ENCODE data around the gene CROT. TPM values are rescaled to one million over a fixed set of nuclear protein-coding genes. Genes with fewer than 3 reads are reported as not detected.

The CROT gene
- total and polyA plus RNA-seq, 8 donors: 13.0 to 29.7 (median 27.7) TPM

DNA sequence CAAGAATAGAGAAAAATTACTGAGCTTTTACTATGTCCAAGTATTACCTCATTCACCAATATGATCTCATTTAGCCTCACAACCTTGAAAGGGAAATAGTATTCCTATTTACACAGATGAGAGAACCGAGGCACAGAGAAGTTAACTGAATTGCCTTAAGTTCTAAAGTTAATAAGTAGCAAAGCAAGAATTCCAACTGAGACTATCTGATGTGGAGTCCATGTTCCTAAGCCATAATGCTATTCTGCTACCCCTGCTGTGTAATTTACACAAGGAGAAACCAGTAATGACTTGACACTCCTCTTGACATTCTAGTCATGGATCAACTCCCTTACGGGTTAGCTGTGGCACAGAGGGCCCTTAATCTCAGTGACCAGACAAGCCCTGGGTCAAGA is 69.3 kb downstream of the CROT start:
- Histone ChIP-seq H3K36me3 (no peaks in the 10 kb centered on the region), H3K4me1 (no peaks in the 10 kb centered on the region), H3K27me3 (no peaks in the 10 kb centered on the region), H3K27ac (no peak overlapping the region), H3K4me3 (no peak overlapping the region), H3K9me3 (no peaks in the 10 kb centered on the region)
- no peak for DNase-seq
- TF ChIP-seq, protein P1, sequence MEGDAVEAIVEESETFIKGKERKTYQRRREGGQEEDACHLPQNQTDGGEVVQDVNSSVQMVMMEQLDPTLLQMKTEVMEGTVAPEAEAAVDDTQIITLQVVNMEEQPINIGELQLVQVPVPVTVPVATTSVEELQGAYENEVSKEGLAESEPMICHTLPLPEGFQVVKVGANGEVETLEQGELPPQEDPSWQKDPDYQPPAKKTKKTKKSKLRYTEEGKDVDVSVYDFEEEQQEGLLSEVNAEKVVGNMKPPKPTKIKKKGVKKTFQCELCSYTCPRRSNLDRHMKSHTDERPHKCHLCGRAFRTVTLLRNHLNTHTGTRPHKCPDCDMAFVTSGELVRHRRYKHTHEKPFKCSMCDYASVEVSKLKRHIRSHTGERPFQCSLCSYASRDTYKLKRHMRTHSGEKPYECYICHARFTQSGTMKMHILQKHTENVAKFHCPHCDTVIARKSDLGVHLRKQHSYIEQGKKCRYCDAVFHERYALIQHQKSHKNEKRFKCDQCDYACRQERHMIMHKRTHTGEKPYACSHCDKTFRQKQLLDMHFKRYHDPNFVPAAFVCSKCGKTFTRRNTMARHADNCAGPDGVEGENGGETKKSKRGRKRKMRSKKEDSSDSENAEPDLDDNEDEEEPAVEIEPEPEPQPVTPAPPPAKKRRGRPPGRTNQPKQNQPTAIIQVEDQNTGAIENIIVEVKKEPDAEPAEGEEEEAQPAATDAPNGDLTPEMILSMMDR (IDR thresholded peaks at IDR 0.05): no peak
- intact Hi-C loops (cut with DNase I): loop anchor here (2.0 to 10.0 kb wide), 2 partner anchors 100 to 102 kb away; no protein-coding TSS in a partner anchor
- no peak for ATAC-seq

GRCh38 chr7:87416682-87417587 is 71.5 kb downstream of the CROT start:
- peak in 2 of 4 donors; percentile 62 to 73 for DNase-seq
- no peaks in the 10 kb centered on the region for H3K4me1 ChIP-seq
- no peaks in the 10 kb centered on the region for H3K9me3 ChIP-seq
- intact Hi-C loops (cut with DNase I): loop anchor here in 1 of 2 donors (10.0 kb wide), 1 partner anchor 102 kb away; no protein-coding TSS in a partner anchor
- H3K36me3 ChIP-seq: no peaks in the 10 kb centered on the region
- H3K27ac ChIP-seq: no peak overlapping the region
- H3K27me3 ChIP-seq: no peaks in the 10 kb centered on the region
- TF ChIP-seq, protein P1 (IDR thresholded peaks at IDR 0.05): peak; percentile 35 to 56
- peak; percentile 83 for ATAC-seq
- H3K4me3 ChIP-seq: no peak overlapping the region

- intact Hi-C loops (cut with DNase I): no loop called here
- H3K36me3 ChIP-seq: no peaks in the 10 kb centered on the region
- no peak overlapping the region for H3K4me3 ChIP-seq
- ATAC-seq (no peak), DNase-seq (no peak)
- no peak overlapping the region for H3K27ac ChIP-seq
- no peaks in the 10 kb centered on the region for H3K27me3 ChIP-seq
- TF ChIP-seq, protein P1 (IDR thresholded peaks at IDR 0.05): no peak
- H3K4me1 ChIP-seq: no peaks in the 10 kb centered on the region
- H3K9me3 ChIP-seq: no peaks in the 10 kb centered on the region
These were observed 74.7 kb downstream of the CROT start for GRCh38 chr7:87420173-87420572.

DNA sequence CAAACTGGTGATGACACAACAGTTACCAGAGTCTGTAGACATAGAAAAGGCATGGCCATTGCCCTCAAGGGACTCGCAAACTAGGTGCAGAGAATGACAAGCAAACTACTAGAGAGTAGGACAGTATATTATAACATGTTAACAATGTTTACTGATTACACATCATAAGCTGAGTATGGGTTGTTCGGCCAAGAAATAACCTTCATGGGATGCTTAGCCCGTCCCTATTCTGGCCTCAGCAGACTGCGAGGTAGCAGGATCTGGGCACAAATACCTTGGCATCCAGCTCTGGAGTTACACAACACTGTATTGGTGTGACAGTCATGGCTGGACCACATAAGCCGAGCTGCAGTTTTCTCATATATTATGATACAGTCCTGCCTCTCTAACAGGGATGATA is 78.6 kb downstream of the CROT start:
- Histone ChIP-seq H3K4me1 (no peaks in the 10 kb centered on the region), H3K27me3 (no peaks in the 10 kb centered on the region), H3K9me3 (no peaks in the 10 kb centered on the region), H3K27ac (no peak overlapping the region), H3K4me3 (no peak overlapping the region), H3K36me3 (no peaks in the 10 kb centered on the region)
- no peak for ATAC-seq
- no peak for DNase-seq
- TF ChIP-seq, protein P1 (IDR thresholded peaks at IDR 0.05): no peak
- intact Hi-C loops (cut with DNase I): no loop called here

- ATAC-seq (no peak), DNase-seq (no peak)
- intact Hi-C loops (cut with DNase I): no loop called here
- Histone ChIP-seq H3K4me1 (no peaks in the 10 kb centered on the region), H3K27ac (no peak overlapping the region), H3K9me3 (no peaks in the 10 kb centered on the region), H3K36me3 (no peaks in the 10 kb centered on the region), H3K4me3 (no peak overlapping the region), H3K27me3 (no peaks in the 10 kb centered on the region)
- TF ChIP-seq, protein P1 (IDR thresholded peaks at IDR 0.05): no peak
These were observed 80.7 kb downstream of the CROT start for GRCh38 chr7:87426160-87426559.

Data from left lung (tissue), 10 donors.